KMS-11 (cell line): ENCODE data around the gene LITAF.
A peak's percentile ranks its signal among the peaks of the same experiment; 100 is the strongest.

Source experiments
- H2AFZ ChIP-seq: fragments of 200-600 bp; sonication (generic); 2 replicates; pipeline ENCODE4 v1.6.1; 2016; ENCODE audit warnings: antibody characterized with exemption, mixed run types, low read depth
- H3K27ac ChIP-seq: fragments of 200-600 bp; sonication (generic); 2 replicates; pipeline ENCODE4 v1.6.1; 2016; ENCODE audit warnings: mild to moderate bottlenecking, mixed run types
- H3K27me3 ChIP-seq: fragments of 200-600 bp; sonication (generic); 2 replicates; pipeline ENCODE4 v1.6.1; 2017; ENCODE audit warnings: mild to moderate bottlenecking, low read depth, mixed run types, moderate library complexity; ENCODE audit not compliant: insufficient read depth
- H3K36me3 ChIP-seq: fragments of 200-600 bp; sonication (generic); 2 replicates; pipeline ENCODE4 v1.6.1; 2017; ENCODE audit warnings: mild to moderate bottlenecking, mixed run types; ENCODE audit not compliant: insufficient read depth
- H3K4me1 ChIP-seq: fragments of 200-600 bp; sonication (generic); 2 replicates; pipeline ENCODE4 v1.6.1; 2016; ENCODE audit warnings: mild to moderate bottlenecking, low read depth, mixed run types; ENCODE audit not compliant: poor library complexity, severe bottlenecking
- H3K4me2 ChIP-seq: fragments of 200-600 bp; sonication (generic); 2 replicates; pipeline ENCODE4 v1.7.0; 2016; ENCODE audit warnings: mild to moderate bottlenecking, mixed run types
- H3K4me3 ChIP-seq: fragments of 200-600 bp; sonication (generic); IDR thresholded peaks from 2 replicates; pipeline ENCODE4 v1.6.1; 2017; ENCODE audit warnings: low read depth, low read length, mixed read lengths; ENCODE audit not compliant: insufficient read depth
- H3K79me2 ChIP-seq: fragments of 200-600 bp; sonication (generic); 2 replicates; pipeline ENCODE4 v1.6.1; 2016; ENCODE audit warnings: low read depth, mixed run types; ENCODE audit not compliant: insufficient read depth
- H3K9ac ChIP-seq: fragments of 200-600 bp; sonication (generic); 2 replicates; pipeline ENCODE4 v1.6.1; 2016; ENCODE audit warnings: mild to moderate bottlenecking, mixed run types
- H4K20me1 ChIP-seq: fragments of 200-600 bp; sonication (generic); 2 replicates; pipeline ENCODE4 v1.6.1; 2016; ENCODE audit warnings: mild to moderate bottlenecking, mixed run types; ENCODE audit not compliant: insufficient read depth
- CTCF ChIP-seq: fragments of 200-600 bp; sonication (generic); conservative IDR thresholded peaks from 2 replicates; pipeline ENCODE4 v1.6.1; 2017; ENCODE audit warnings: low read depth, mild to moderate bottlenecking, antibody characterized with exemption, low read length, moderate library complexity, mixed read lengths

LITAF gene

GRCh38 chr16:11500700-11501346 lies 85.9 kb downstream of the LITAF start:
- Histone ChIP-seq H3K27me3 (no peaks in the 10 kb centered on the region), H3K4me2 (no peak overlapping the region), H3K27ac (no peak overlapping the region), H3K4me1 (peaks cover 28% of the 10 kb centered on the region), H3K79me2 (no peaks in the 10 kb centered on the region), H4K20me1 (no peaks in the 10 kb centered on the region), H2AFZ (no peak overlapping the region), H3K4me3 (no peak overlapping the region), H3K36me3 (no peaks in the 10 kb centered on the region), H3K9ac (no peak overlapping the region)
- no peak for TF ChIP-seq CTCF

GRCh38 chr16:11499295-11500089 lies 87.2 kb downstream of the LITAF start:
- Histone ChIP-seq H3K27me3 (no peaks in the 10 kb centered on the region), H3K27ac (no peak overlapping the region), H2AFZ (no peak overlapping the region), H3K4me1 (peaks cover 41% of the 10 kb centered on the region), H3K4me3 (no peak overlapping the region), H3K36me3 (no peaks in the 10 kb centered on the region), H3K79me2 (no peaks in the 10 kb centered on the region), H3K4me2 (no peak overlapping the region), H4K20me1 (no peaks in the 10 kb centered on the region), H3K9ac (no peak overlapping the region)
- TF ChIP-seq CTCF, result no peak

GRCh38 chr16:11498683-11499082 lies 88.0 kb downstream of the LITAF start:
- no peak overlapping the region for H2AFZ ChIP-seq
- no peak overlapping the region for H3K27ac ChIP-seq
- H4K20me1 ChIP-seq, result no peaks in the 10 kb centered on the region
- TF ChIP-seq CTCF, result no peak
- H3K9ac ChIP-seq, result no peak overlapping the region
- no peaks in the 10 kb centered on the region for H3K27me3 ChIP-seq
- H3K4me1 ChIP-seq, result peaks cover 46% of the 10 kb centered on the region
- no peaks in the 10 kb centered on the region for H3K79me2 ChIP-seq
- no peak overlapping the region for H3K4me3 ChIP-seq
- no peak overlapping the region for H3K4me2 ChIP-seq
- no peaks in the 10 kb centered on the region for H3K36me3 ChIP-seq

GRCh38 chr16:11497851-11498289 lies 88.8 kb downstream of the LITAF start:
- Histone ChIP-seq H2AFZ (peak overlapping the region; percentile 85; the same call in 1 of the 2 replicates), H3K27me3 (no peaks in the 10 kb centered on the region), H3K27ac (peak overlapping the region; percentile 91), H3K4me3 (no peak overlapping the region), H4K20me1 (no peaks in the 10 kb centered on the region), H3K79me2 (no peaks in the 10 kb centered on the region), H3K36me3 (no peaks in the 10 kb centered on the region), H3K4me2 (peak overlapping the region; percentile 70; the same call in 1 of the 2 replicates), H3K9ac (peak overlapping the region; percentile 33; the same call in 1 of the 2 replicates), H3K4me1 (peaks cover 49% of the 10 kb centered on the region)
- no peak for TF ChIP-seq CTCF
